Activated CD4-positive, alpha-beta T cell treated with anti-CD3 and anti-CD28 coated beads for 36 hours (primary cell): ENCODE data around the gene RPL34. TPM values are rescaled to one million over a fixed set of nuclear protein-coding genes. Genes with fewer than 3 reads are reported as not detected.
A peak's percentile ranks its signal among the peaks of the same experiment; 100 is the strongest.

Experiments
- ATAC-seq: fragments of 200-7000 bp; cut with Tn5 transposase; one replicate; pipeline ENCODE4 v1.10.0; 2021; ENCODE audit warnings: mild to moderate bottlenecking, moderate library complexity
- CTCF ChIA-PET: fragments of 350-600 bp; sonication (Branson Sonifier 250); formaldehyde crosslinking; loops from one replicate; lab custom pipeline; 2021; ENCODE audit warnings: antibody characterized with exemption; lab: Charles Lee
- POLR2A ChIA-PET: fragments of 350-600 bp; sonication (Branson Sonifier 250); formaldehyde crosslinking; loops from one replicate; lab custom pipeline; 2021; ENCODE audit warnings: antibody characterized with exemption, inconsistent platforms; lab: Charles Lee
- DNase-seq: peaks from one replicate; pipeline ENCODE4 v3.0.0-alpha.2; 2020
- H3K27ac Mint-ChIP-seq: one replicate; pipeline ENCODE4 v1.8.0; 2021; ENCODE audit warnings: mixed read lengths
- H3K27me3 Mint-ChIP-seq: one replicate; pipeline ENCODE4 v1.8.0; 2021; ENCODE audit warnings: mixed read lengths
- H3K36me3 Mint-ChIP-seq: one replicate; pipeline ENCODE4 v1.8.0; 2021; ENCODE audit warnings: low read depth, mixed read lengths
- H3K4me1 Mint-ChIP-seq: one replicate; pipeline ENCODE4 v1.8.0; 2021; ENCODE audit warnings: mixed read lengths
- H3K4me3 Mint-ChIP-seq: one replicate; pipeline ENCODE4 v1.8.0; 2021; ENCODE audit warnings: mild to moderate bottlenecking, moderate library complexity, mixed read lengths
- H3K9me3 Mint-ChIP-seq: one replicate; pipeline ENCODE4 v1.8.0; 2021; ENCODE audit warnings: low read depth, mixed read lengths
- intact Hi-C, 2 experiments: fragments of 100-400 bp; cut with DNase I in 1 of 2; cut with micrococcal nuclease in 1 of 2; formaldehyde crosslinking; loops; one replicate each; pipeline versions ENCODE4 v1.14.2 to v1.15.1; 2022 to 2024; cut with DNase I, micrococcal nuclease
- total RNA-seq, 2 experiments: library from RNA; stranded (reverse); gene quantifications; one replicate each; pipeline ENCODE4 v1.2.3, GENCODE V29; 2021

Gene RPL34
- total RNA-seq, 2 experiments from 2014 or later = 1,121 to 1,847 TPM

GRCh38 chr4:108651014-108651791 is 30.8 kb downstream of the RPL34 start:
- Mint-ChIP-seq H3K4me3 (peak overlapping the region; percentile 98), H3K36me3 (peaks cover 10% of the 10 kb centered on the region), H3K27me3 (no peaks in the 10 kb centered on the region), H3K9me3 (no peaks in the 10 kb centered on the region), H3K4me1 (peaks cover 32% of the 10 kb centered on the region), H3K27ac (peak overlapping the region; percentile 93)
- POLR2A ChIA-PET = interaction anchor here (0.6 to 1.0 kb wide), 3 partner anchors 31 to 869 kb away, joined by 3 to 7 read pairs (median 4); partner anchors contain the start of gene RPL34
- intact Hi-C loops = loop anchor here in 1 of 2 experiments (10.0 kb wide), 1 partner anchor 1074 kb away; no protein-coding TSS in a partner anchor
- DNase-seq (no peak), ATAC-seq (no peak)
- CTCF ChIA-PET = interaction anchor here (1.1 to 2.4 kb wide), 5 partner anchors 15 to 632 kb away, joined by 3 to 12 read pairs (median 4); no protein-coding TSS in a partner anchor

GRCh38 chr4:108662629-108663028 is 42.3 kb downstream of the RPL34 start:
- ATAC-seq (no peak), DNase-seq (no peak)
- H3K4me1 Mint-ChIP-seq = no peaks in the 10 kb centered on the region
- H3K36me3 Mint-ChIP-seq = peaks cover 37% of the 10 kb centered on the region
- no peaks in the 10 kb centered on the region for H3K9me3 Mint-ChIP-seq
- no peaks in the 10 kb centered on the region for H3K27me3 Mint-ChIP-seq
- no peak overlapping the region for H3K4me3 Mint-ChIP-seq
- intact Hi-C loops = no loop called here
- no peak overlapping the region for H3K27ac Mint-ChIP-seq
- POLR2A ChIA-PET = no interaction called here
- CTCF ChIA-PET = interaction anchor here (0.8 to 1.1 kb wide), 2 partner anchors 12 to 739 kb away, joined by 3 read pairs; no protein-coding TSS in a partner anchor

DNA sequence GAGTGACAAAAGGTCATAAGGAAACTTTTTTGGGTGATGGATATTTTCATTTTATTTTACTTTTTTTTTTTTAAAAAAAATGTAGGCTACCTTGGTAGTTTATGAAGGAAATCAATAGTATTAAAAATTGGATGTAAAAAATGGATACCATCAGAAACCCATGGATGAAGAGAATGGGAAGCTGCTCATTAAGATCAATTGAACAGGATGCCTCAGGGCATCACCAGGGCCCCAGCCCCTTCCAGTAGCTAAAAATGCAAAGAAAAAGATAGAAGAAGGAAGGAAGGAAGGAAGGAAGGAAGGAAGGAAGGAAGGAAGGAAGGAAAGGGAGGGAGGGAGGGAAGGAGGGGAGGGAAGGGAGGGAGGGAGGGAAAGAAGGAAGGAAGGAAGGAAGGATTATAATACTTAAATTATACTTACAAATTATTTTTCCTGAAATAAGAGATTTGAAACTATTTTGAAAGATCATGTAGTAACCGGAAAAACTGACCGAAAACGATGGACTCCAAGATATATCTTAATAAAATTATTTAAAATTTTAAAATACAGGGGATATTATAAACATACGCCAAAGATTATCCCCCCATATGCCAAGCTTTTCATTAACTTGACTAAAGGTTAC is 54.1 kb downstream of the RPL34 start:
- POLR2A ChIA-PET = no interaction called here
- CTCF ChIA-PET = interaction anchor here (1.2 kb wide), 1 partner anchor 12 kb away, joined by 3 read pairs; no protein-coding TSS in a partner anchor
- H3K4me3 Mint-ChIP-seq = no peak overlapping the region
- ATAC-seq = no peak
- no peaks in the 10 kb centered on the region for H3K9me3 Mint-ChIP-seq
- no peaks in the 10 kb centered on the region for H3K4me1 Mint-ChIP-seq
- no peak for DNase-seq
- no peak overlapping the region for H3K27ac Mint-ChIP-seq
- no peaks in the 10 kb centered on the region for H3K27me3 Mint-ChIP-seq
- intact Hi-C loops = no loop called here
- peaks cover 21% of the 10 kb centered on the region for H3K36me3 Mint-ChIP-seq

Other genes with a start within 250 kb of the RPL34 start
- gene OSTC, start 30.0 kb downstream of the RPL34 start, total RNA-seq = 10 to 100 TPM; 50.5 to 78.5 TPM
- not detected for gene ETNPPL, start 142.5 kb downstream of the RPL34 start, total RNA-seq